Neuronal stem cell (in vitro differentiated cells): ENCODE results near the gene HAUS8.

Source experiments
- DNase-seq: peaks from one replicate; pipeline ENCODE4 v3.0.0-alpha.2; 2013; ENCODE audit warnings: low spot score
- H2AFZ ChIP-seq: one replicate; pipeline ENCODE4 v1.6.1; 2013; ENCODE audit warnings: mild to moderate bottlenecking, low read length, inconsistent platforms
- H2AK5ac ChIP-seq: 2 replicates; pipeline ENCODE4 v1.6.1; 2013; ENCODE audit warnings: low read depth, mild to moderate bottlenecking, inconsistent platforms, low read length, moderate library complexity, mixed read lengths
- H2BK120ac ChIP-seq: 2 replicates; pipeline ENCODE4 v1.6.1; 2013; ENCODE audit warnings: low read depth, mild to moderate bottlenecking, inconsistent platforms, low read length, moderate library complexity, mixed read lengths
- H2BK12ac ChIP-seq: one replicate; pipeline ENCODE4 v1.6.1; 2013; ENCODE audit warnings: low read length, inconsistent platforms
- H2BK15ac ChIP-seq: 2 replicates; pipeline ENCODE4 v1.6.1; 2013; ENCODE audit warnings: mild to moderate bottlenecking, low read length, inconsistent platforms, mixed read lengths
- H2BK5ac ChIP-seq: one replicate; pipeline ENCODE4 v1.6.1; 2013; ENCODE audit warnings: inconsistent platforms, mild to moderate bottlenecking, low read length, moderate library complexity
- H3K14ac ChIP-seq: one replicate; pipeline ENCODE4 v1.6.1; 2013; ENCODE audit warnings: low read length, inconsistent platforms
- H3K18ac ChIP-seq: 2 replicates; pipeline ENCODE4 v1.6.1; 2013; ENCODE audit warnings: low read length, inconsistent platforms
- H3K23ac ChIP-seq: 2 replicates; pipeline ENCODE4 v1.6.1; 2013; ENCODE audit warnings: low read depth, mild to moderate bottlenecking, mixed read lengths, low read length, inconsistent platforms; ENCODE audit not compliant: poor library complexity
- H3K27ac ChIP-seq: replicated peaks from 3 replicates; pipeline ENCODE4 v1.5.1; 2013; ENCODE audit warnings: low read length, inconsistent platforms
- H3K27me3 ChIP-seq, 3 experiments: 2 replicates each; pipeline ENCODE4 v1.6.1; 2013; ENCODE audit warnings: low read length in 3 of 3, mild to moderate bottlenecking in 2 of 3, inconsistent platforms in 1 of 3, low read depth in 1 of 3, mixed read lengths in 1 of 3, moderate library complexity in 1 of 3; ENCODE audit not compliant: control insufficient read depth in 3 of 3, insufficient read depth in 3 of 3
- H3K36me3 ChIP-seq, 2 donors: replicated peaks in 1 of 2; 2 replicates each; pipeline ENCODE4 v1.6.1; 2013; ENCODE audit warnings: low read length in 2 of 2; ENCODE audit not compliant: control insufficient read depth in 2 of 2, insufficient read depth in 2 of 2
- H3K4ac ChIP-seq: 2 replicates; pipeline ENCODE4 v1.6.1; 2013; ENCODE audit warnings: inconsistent platforms, mild to moderate bottlenecking, low read length, moderate library complexity
- H3K4me1 ChIP-seq, 2 donors: 1 replicate in 1 of 2; 2 replicates in 1 of 2; pipeline ENCODE4 v1.6.1; 2013; ENCODE audit warnings: low read length in 2 of 2, low read depth in 1 of 2; ENCODE audit not compliant: control insufficient read depth in 2 of 2, insufficient read depth in 1 of 2
- H3K4me2 ChIP-seq: one replicate; pipeline ENCODE4 v1.6.1; 2013; ENCODE audit warnings: mild to moderate bottlenecking, low read length, inconsistent platforms; ENCODE audit not compliant: insufficient read depth, poor library complexity, severe bottlenecking
- H3K4me3 ChIP-seq, 2 donors: 2 replicates each; pipeline ENCODE4 v1.5.1; 2013; ENCODE audit warnings: low read length in 2 of 2, mild to moderate bottlenecking in 2 of 2, inconsistent platforms in 1 of 2, moderate library complexity in 1 of 2
- H3K79me1 ChIP-seq: one replicate; pipeline ENCODE4 v1.6.1; 2013; ENCODE audit warnings: low read depth, mild to moderate bottlenecking, inconsistent platforms, low read length, moderate library complexity
- H3K9ac ChIP-seq: one replicate; pipeline ENCODE4 v1.6.1; 2013; ENCODE audit warnings: mild to moderate bottlenecking, low read depth, low read length, inconsistent platforms; ENCODE audit not compliant: poor library complexity
- H3K9me3 ChIP-seq, 2 donors: replicated peaks in 1 of 2; 2 replicates each; pipeline versions ENCODE3 to v1.6.1; 2013; ENCODE audit warnings: low read length in 2 of 2, mild to moderate bottlenecking in 2 of 2, inconsistent platforms in 1 of 2, low read depth in 1 of 2, mixed read lengths in 1 of 2, moderate library complexity in 1 of 2; ENCODE audit not compliant: control insufficient read depth in 2 of 2, insufficient read depth in 1 of 2
- H4K8ac ChIP-seq: one replicate; pipeline ENCODE4 v1.6.1; 2013; ENCODE audit warnings: low read depth, mild to moderate bottlenecking, inconsistent platforms, low read length, moderate library complexity
- H4K91ac ChIP-seq: one replicate; pipeline ENCODE4 v1.6.1; 2013; ENCODE audit warnings: low read length, low read depth, mild to moderate bottlenecking, inconsistent platforms; ENCODE audit not compliant: poor library complexity
- WGBS, 2 donors: extraction: QIAGEN DNeasy Blood & Tissue Kit; methylation state at CpG; one replicate each; pipeline ENCODE4 v1.1.7; 2013; ENCODE audit warnings: missing lambda C conversion rate in 2 of 2, mixed read lengths in 1 of 2; ENCODE audit not compliant: insufficient read length in 2 of 2, insufficient replicate concordance in 1 of 2; ENCODE audit errors: extremely low coverage in 2 of 2; 5-methylcytosine and 5-hydroxymethylcytosine counted together

The HAUS8 gene

GRCh38 chr19:17081672-17082630 lies 6.7 kb upstream of the HAUS8 start:
- no peak for DNase-seq
- no peak overlapping the region for H3K4me3 ChIP-seq
- no CpG with 5 or more reads among the region's 20 CpGs for WGBS, 2 donors

GRCh38 chr19:17080440-17080801 lies 5.2 kb upstream of the HAUS8 start:
- Histone ChIP-seq H3K27ac (no peak overlapping the region), H3K9ac (no peak overlapping the region), H4K91ac (no peak overlapping the region), H3K4me3 (peak overlapping the region in 1 of 2 donors; percentile 40), H2BK12ac (no peak overlapping the region), H3K36me3 (peaks cover 0 to 29% of the 10 kb centered on the region in 2 donors), H3K4me1 (peaks cover 16 to 22% of the 10 kb centered on the region in 2 donors), H3K27me3 (peaks cover 0 to 4% (median 0%) of the 10 kb centered on the region in 3 experiments), H3K18ac (no peak overlapping the region), H3K23ac (no peak overlapping the region), H2BK5ac (no peak overlapping the region), H2AFZ (peak overlapping the region; percentile 83), H4K8ac (no peak overlapping the region), H3K79me1 (peaks cover 6% of the 10 kb centered on the region), H2AK5ac (no peak overlapping the region), H3K9me3 (no peaks in the 10 kb centered on the region), H2BK15ac (no peak overlapping the region), H3K4ac (no peak overlapping the region), H3K14ac (no peak overlapping the region), H2BK120ac (no peak overlapping the region), H3K4me2 (no peak overlapping the region)
- no peak for DNase-seq
- no CpG with 5 or more reads among the region's 4 CpGs for WGBS, 2 donors

More at GRCh38 chr19:17081672-17082630, 6.7 kb upstream of the HAUS8 start:
- H3K23ac ChIP-seq = no peak overlapping the region
- peaks cover 0 to 42% of the 10 kb centered on the region in 2 donors for H3K36me3 ChIP-seq
- H3K27me3 ChIP-seq = no peaks in the 10 kb centered on the region
- no peak overlapping the region for H2AFZ ChIP-seq
- H3K9ac ChIP-seq = no peak overlapping the region
- H3K27ac ChIP-seq = no peak overlapping the region
- no peak overlapping the region for H3K14ac ChIP-seq
- no peak overlapping the region for H2BK12ac ChIP-seq
- no peaks in the 10 kb centered on the region for H3K9me3 ChIP-seq
- H3K79me1 ChIP-seq = peaks cover 11% of the 10 kb centered on the region
- no peak overlapping the region for H4K91ac ChIP-seq
- H3K4me1 ChIP-seq = peaks cover 11 to 19% of the 10 kb centered on the region in 2 donors
- no peak overlapping the region for H2AK5ac ChIP-seq
- no peak overlapping the region for H4K8ac ChIP-seq
- no peak overlapping the region for H2BK15ac ChIP-seq
- no peak overlapping the region for H2BK5ac ChIP-seq
- H3K4ac ChIP-seq = no peak overlapping the region
- H3K18ac ChIP-seq = no peak overlapping the region
- no peak overlapping the region for H3K4me2 ChIP-seq
- H2BK120ac ChIP-seq = no peak overlapping the region

GRCh38 chr19:17079710-17080439 lies 4.6 kb upstream of the HAUS8 start:
- Histone ChIP-seq H3K14ac (no peak overlapping the region), H3K4me1 (peaks cover 16 to 23% of the 10 kb centered on the region in 2 donors), H2AK5ac (no peak overlapping the region), H2BK5ac (no peak overlapping the region), H3K9me3 (no peaks in the 10 kb centered on the region), H3K79me1 (peaks cover 6% of the 10 kb centered on the region), H3K4me3 (peak overlapping the region in 1 of 2 donors; percentile 40), H2AFZ (peak overlapping the region; percentile 83), H2BK120ac (no peak overlapping the region), H2BK12ac (no peak overlapping the region), H3K9ac (no peak overlapping the region), H4K8ac (no peak overlapping the region), H3K27me3 (peaks cover 0 to 4% (median 0%) of the 10 kb centered on the region in 3 experiments), H3K4ac (no peak overlapping the region), H3K4me2 (peak overlapping the region; percentile 48), H3K27ac (no peak overlapping the region), H3K36me3 (peaks cover 0 to 29% of the 10 kb centered on the region in 2 donors), H3K18ac (peak overlapping the region; percentile 46), H3K23ac (no peak overlapping the region), H4K91ac (no peak overlapping the region), H2BK15ac (no peak overlapping the region)
- no CpG with 5 or more reads among the region's 28 CpGs for WGBS, 2 donors
- peak; percentile 37 for DNase-seq
